Measurements from ENCODE around the gene PHACTR1. TPM values are rescaled to one million over a fixed set of nuclear protein-coding genes. Genes with fewer than 3 reads are reported as not detected.

Gene PHACTR1
- 0.11 TPM in 1 of 5 replicates, not detected in the others for total RNA-seq (2022; extraction: Qiagen RNA extraction)

GRCh38 chr6:12716298-12716916 is at the start of gene PHACTR1:
TSS of gene PHACTR1 (plus strand) at chr6:12716767.

GRCh38 chr6:13328076-13328874 is 611.7 kb downstream of the PHACTR1 start, which contains the start of gene TBC1D7:
TSS of gene TBC1D7 (minus strand) at chr6:13328537. CDS start at chr6:13326898, 1,639 bp downstream.

